ENCODE measurements around the gene MAP2K5. TPM values are rescaled to one million over a fixed set of nuclear protein-coding genes. Genes with fewer than 3 reads are reported as not detected.

Gene MAP2K5
- total RNA-seq, 2 donors from 2014 or later, result 13.9 to 15.4 TPM

GRCh38 chr15:67835297-67836133 is 293.0 kb downstream of the MAP2K5 start:
- ATAC-seq, result no peak
- intact Hi-C loops (cut with DNase I), result loop anchor here in 1 of 2 donors (2.0 to 10.0 kb wide), 4 partner anchors 313 to 891 kb away; partner anchors contain the start of gene C15orf61
- DNase-seq, result no peak

GRCh38 chr15:67836134-67836455 is 293.6 kb downstream of the MAP2K5 start:
- intact Hi-C loops (cut with DNase I), result loop anchor here in 1 of 2 donors (2.0 to 10.0 kb wide), 4 partner anchors 314 to 891 kb away; partner anchors contain the start of gene C15orf61
- DNase-seq (no peak), ATAC-seq (no peak)

GRCh38 chr15:67836477-67836876 is 294.0 kb downstream of the MAP2K5 start:
- ATAC-seq, result no peak
- no peak for DNase-seq
- intact Hi-C loops (cut with DNase I), result loop anchor here in 1 of 2 donors (2.0 to 10.0 kb wide), 4 partner anchors 314 to 892 kb away; partner anchors contain the start of gene C15orf61

- intact Hi-C loops (cut with DNase I), result loop anchor here in 1 of 2 donors (2.0 to 10.0 kb wide), 4 partner anchors 315 to 892 kb away; partner anchors contain the start of gene C15orf61
- ATAC-seq, result no peak
- DNase-seq, result no peak
Observed at GRCh38 chr15:67836955-67837354, 294.5 kb downstream of the MAP2K5 start.

- DNase-seq (peak; percentile 74), ATAC-seq (peak; percentile 55 to 62)
- intact Hi-C loops (cut with DNase I), result loop anchor here in 1 of 2 donors (5.0 to 10.0 kb wide), 3 partner anchors 317 to 894 kb away; partner anchors contain the start of gene C15orf61
Observed at GRCh38 chr15:67838789-67839332, 296.4 kb downstream of the MAP2K5 start.

- intact Hi-C loops (cut with DNase I), result loop anchor here in 1 of 2 donors (5.0 to 10.0 kb wide), 3 partner anchors 317 to 895 kb away; partner anchors contain the start of gene C15orf61
- ATAC-seq (peak; percentile 2 to 29), DNase-seq (no peak)
Observed at GRCh38 chr15:67839499-67839928, 297.0 kb downstream of the MAP2K5 start.

GRCh38 chr15:67839929-67840748 is 297.6 kb downstream of the MAP2K5 start, which contains the start of gene RNU6-1:
TSS of gene RNU6-1 (minus strand) at chr15:67840045.
- ATAC-seq (peak; percentile 93), DNase-seq (peak; percentile 95)
- intact Hi-C loops (cut with DNase I), result loop anchor here in 1 of 2 donors (5.0 to 10.0 kb wide), 3 partner anchors 318 to 895 kb away; partner anchors contain the start of gene C15orf61

GRCh38 chr15:67840749-67841512 is 298.4 kb downstream of the MAP2K5 start:
- DNase-seq, result no peak
- intact Hi-C loops (cut with DNase I), result no loop called here
- peak in 1 of 2 donors; percentile 18 for ATAC-seq

- no peak for ATAC-seq
- intact Hi-C loops (cut with DNase I), result no loop called here
- DNase-seq, result no peak
Observed at GRCh38 chr15:67841513-67841762, 298.9 kb downstream of the MAP2K5 start.

- DNase-seq, result no peak
- ATAC-seq, result no peak
- intact Hi-C loops (cut with DNase I), result no loop called here
Observed at GRCh38 chr15:67843092-67843501, 300.6 kb downstream of the MAP2K5 start.

GRCh38 chr15:67843571-67844387 is 301.3 kb downstream of the MAP2K5 start:
- intact Hi-C loops (cut with DNase I), result no loop called here
- no peak for DNase-seq
- ATAC-seq, result no peak

- intact Hi-C loops (cut with DNase I), result no loop called here
- ATAC-seq, result no peak
- no peak for DNase-seq
Observed at GRCh38 chr15:67845974-67846373, 303.5 kb downstream of the MAP2K5 start.

- ATAC-seq, result no peak
- DNase-seq, result no peak
- intact Hi-C loops (cut with DNase I), result no loop called here
Observed at GRCh38 chr15:67849538-67849937, 307.0 kb downstream of the MAP2K5 start.

- intact Hi-C loops (cut with DNase I), result no loop called here
- no peak for DNase-seq
- ATAC-seq, result no peak
Observed at GRCh38 chr15:67850336-67850735, 307.8 kb downstream of the MAP2K5 start.

- ATAC-seq, result peak in 1 of 2 donors; percentile 80
- no peak for DNase-seq
- intact Hi-C loops (cut with DNase I), result no loop called here
Observed at GRCh38 chr15:67850994-67851571, 308.6 kb downstream of the MAP2K5 start.

GRCh38 chr15:67852418-67852817 is 309.9 kb downstream of the MAP2K5 start:
- no peak for ATAC-seq
- DNase-seq, result no peak
- intact Hi-C loops (cut with DNase I), result no loop called here

GRCh38 chr15:67853454-67853853 is 311.0 kb downstream of the MAP2K5 start:
- ATAC-seq, result no peak
- intact Hi-C loops (cut with DNase I), result no loop called here

GRCh38 chr15:67854358-67854757 is 311.9 kb downstream of the MAP2K5 start:
- DNase-seq (no peak), ATAC-seq (no peak)
- intact Hi-C loops (cut with DNase I), result no loop called here

More at GRCh38 chr15:67853454-67853853, 311.0 kb downstream of the MAP2K5 start:
- DNase-seq, result no peak

Data from left cardiac atrium (tissue), 4 donors.